ENCODE measurements around the gene SAMD4A.
"Not testable (repeated sequence)": the region's sequence is repeated elsewhere in the genome, so short reads cannot be mapped to it uniquely, and the experiment has no call there.

The SAMD4A gene

GRCh38 chr14:54785778-54786770 is 219.1 kb downstream of the SAMD4A start:
- no peak for DNase-seq

GRCh38 chr14:54786838-54787237 is 219.9 kb downstream of the SAMD4A start:
- no peak for DNase-seq

DNA sequence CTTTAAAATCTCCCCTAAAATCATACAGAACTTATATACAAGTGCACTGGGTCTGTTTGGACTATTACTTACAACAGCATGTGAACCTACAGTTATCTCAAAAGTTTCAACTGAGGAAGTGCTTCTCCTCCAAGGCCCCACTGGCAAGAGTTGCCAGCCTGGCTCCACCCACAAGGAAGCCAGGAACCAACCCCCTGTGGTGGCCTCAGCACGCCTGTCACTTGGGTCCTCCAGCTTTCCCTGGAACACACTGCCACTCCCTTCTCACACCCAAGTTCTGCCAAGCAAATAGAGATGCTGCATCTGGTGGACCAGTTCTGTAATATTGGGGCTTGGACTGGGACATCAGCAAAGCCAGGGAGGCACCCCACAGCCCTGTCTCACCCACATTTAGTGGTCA is 220.3 kb downstream of the SAMD4A start:
- no peak for DNase-seq

DNA sequence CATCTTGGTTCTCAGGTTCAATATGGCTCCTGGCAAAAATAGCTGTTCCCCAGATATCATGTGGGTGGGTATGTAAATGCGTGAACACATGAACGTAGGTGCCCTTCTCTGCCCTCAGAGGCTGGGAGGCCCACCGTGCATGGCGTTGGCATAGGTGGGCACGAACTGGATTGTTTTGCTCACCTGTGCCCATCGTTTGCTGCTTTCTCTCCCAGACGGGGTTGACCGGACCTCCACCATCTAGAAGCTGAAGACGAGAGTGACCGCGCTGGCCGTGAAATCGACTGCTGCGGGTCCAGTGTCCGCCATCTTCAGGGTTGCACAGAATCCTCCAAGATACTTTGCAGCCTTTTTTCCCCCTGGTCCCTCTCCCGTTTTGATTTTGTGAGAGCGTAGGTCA is 221.8 kb downstream of the SAMD4A start:
- no peak for DNase-seq

GRCh38 chr14:54789166-54789565 is 222.2 kb downstream of the SAMD4A start:
- DNase-seq, result no peak

DNA sequence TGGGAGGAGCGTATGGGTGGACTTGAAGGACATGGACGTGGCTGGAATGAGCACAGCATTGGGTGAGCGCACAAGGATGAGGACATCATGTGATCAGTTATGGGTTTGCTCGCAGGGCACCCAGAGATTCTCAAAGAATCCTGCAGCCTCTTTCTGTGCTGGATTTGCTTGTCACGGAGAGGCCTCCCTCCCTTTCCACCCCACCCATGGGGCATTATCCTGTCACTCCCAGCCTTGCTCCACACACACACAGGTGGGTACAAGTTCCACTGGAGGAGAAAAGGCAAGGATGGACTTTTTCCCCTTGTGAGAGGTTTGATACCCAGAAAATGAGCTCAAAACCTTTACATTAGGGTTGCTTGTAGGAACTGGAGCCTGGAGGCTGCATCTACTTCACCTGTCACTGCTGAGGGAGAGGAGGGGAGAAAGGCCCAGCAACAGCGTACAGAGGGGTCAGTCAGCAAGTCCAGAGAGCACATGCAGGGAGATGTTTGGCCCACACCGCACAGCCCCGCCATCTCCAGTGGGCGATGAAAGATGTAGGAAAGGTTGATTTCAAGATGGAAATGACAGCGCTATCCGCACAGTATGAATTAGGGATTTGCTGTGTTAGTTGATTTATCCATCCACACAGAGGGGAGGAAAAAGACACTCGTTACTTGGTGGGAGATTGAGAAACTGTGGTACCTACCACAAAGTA is 223.0 kb downstream of the SAMD4A start:
- no peak for DNase-seq

DNA sequence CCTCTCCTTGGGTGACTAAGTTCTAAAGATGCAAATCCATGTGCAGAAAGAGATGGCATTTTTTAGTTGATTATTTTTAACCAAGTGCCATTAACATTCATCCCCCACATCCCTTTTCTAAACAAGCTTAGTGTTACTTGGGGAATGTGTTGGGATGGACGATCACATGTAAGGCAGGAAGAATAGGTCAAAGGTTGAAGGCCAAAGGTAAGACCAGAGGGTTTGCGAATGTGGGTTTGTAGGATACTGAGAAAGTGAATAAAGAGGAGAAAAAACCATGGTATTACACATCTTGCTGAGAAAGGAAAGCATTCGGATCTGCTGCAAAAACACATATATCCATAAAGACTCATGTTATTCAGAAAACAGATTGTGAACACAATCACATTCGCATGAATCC is 224.1 kb downstream of the SAMD4A start:
- no peak for DNase-seq

DNA sequence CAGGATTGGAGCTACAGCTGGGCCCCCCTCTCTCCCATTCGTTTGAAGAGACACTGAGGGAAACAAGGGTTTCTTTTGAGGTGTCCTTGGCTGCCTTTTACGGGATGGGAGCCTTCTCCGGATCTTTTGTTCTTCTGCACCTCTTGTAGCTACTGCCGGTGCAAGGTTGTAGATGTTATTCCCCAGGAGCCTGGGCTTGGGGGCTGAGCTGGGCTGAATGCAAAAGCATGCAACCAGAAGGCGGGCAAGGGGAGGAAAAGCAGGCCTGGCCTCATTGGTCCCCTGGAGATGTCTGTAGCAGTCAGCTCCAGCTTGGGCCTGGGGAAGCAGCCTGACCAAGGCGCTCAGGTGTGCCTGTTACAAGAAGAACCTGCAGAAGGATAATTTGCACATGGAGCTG is 225.4 kb downstream of the SAMD4A start:
- no peak for DNase-seq

GRCh38 chr14:54794159-54794558 is 227.2 kb downstream of the SAMD4A start:
- DNase-seq, result no peak

DNA sequence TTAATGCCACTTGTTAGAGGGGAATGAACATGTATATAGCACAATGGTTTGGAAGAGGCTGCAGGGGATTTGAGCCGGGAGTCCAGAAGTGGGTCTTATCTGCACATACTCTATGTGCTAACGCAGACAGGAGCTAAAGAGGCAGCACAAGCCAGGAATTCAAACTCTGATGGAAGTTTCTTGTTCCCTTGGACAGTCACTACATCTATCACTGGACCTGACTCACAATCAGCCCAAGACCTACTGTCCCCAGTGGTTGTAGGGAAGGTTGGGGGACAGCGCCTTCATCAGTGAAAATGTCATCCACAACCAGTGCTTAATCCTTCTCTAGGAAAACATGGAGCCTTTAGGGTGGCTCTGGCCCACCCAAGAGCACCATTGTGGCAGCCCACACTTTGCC is 227.9 kb downstream of the SAMD4A start:
- no peak for DNase-seq

DNA sequence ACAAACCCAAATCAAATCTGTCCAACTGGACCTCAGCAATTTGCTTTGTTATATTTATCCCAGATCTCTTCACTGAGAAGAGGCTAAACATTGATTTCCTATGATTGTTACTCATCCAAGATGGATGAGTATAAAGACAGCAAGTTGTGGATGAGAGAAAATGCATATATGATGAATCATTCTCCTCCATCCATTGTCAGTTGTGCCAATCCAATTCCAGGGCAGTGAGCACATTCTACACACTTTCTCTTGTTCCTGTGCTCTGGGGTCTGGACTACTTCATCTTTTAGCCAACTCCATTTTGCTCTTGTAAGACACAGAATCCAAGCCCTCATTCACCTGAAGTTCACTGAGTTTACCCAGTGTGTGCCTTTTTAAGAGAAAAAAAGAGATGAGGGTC is 230.0 kb downstream of the SAMD4A start:
- no peak for DNase-seq

DNA sequence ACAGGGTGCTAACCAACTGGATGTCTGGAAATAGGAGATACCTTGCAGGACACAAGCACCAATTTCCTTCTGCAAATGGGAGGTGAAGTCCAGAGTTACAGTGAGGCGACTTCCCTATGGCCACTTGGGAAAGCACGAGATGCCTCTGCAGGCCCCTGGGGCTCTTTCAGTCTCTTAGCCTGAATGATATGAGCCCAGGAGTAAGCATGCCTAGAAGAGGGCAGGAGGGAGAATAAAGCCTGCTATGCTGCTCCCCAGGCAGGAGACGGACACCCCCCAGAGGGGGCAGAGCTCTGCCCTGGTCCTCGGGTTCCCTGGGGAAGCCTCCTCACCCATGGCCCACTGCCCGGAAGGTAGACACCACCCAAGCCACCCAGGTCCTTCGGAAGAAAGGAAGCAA is 230.6 kb downstream of the SAMD4A start:
- DNase-seq, result no peak

- DNase-seq, result no peak
These were observed 231.1 kb downstream of the SAMD4A start for GRCh38 chr14:54797986-54798385.

DNA sequence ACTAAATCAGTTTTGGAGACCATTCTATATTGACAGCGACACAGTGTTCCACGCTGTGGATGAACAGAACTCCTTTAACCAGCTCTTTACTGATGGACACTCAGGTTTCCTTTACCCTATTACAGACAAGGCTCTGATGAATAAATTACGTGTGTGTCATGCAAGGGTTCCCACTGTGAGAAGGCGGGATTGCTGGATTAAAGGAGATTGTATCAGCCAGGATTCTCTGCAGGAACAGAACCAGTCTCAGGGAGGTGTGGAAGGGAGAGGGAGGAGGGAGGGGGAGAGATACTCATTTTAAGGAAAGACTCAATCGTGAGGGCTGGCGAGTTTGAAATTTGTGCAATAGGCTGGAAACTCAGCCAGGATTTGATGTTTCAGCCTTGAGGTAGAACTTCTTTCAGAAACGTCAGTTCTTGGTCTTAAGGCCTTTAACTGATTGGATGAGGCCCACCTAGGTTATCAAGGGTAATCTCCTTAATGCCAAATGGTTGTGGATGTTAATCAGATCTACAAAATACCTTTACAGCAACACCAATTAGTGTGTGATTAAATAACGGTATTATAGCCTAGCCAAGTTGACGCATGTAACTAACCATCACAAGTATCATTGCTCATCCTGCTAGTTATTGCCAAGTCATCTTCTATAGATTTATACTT is 231.7 kb downstream of the SAMD4A start:
- DNase-seq, result no peak

- DNase-seq, result not testable (repeated sequence)
These were observed 234.6 kb downstream of the SAMD4A start for GRCh38 chr14:54801482-54801881.

- no peak for DNase-seq
These were observed 236.5 kb downstream of the SAMD4A start for GRCh38 chr14:54803396-54803795.

DNA sequence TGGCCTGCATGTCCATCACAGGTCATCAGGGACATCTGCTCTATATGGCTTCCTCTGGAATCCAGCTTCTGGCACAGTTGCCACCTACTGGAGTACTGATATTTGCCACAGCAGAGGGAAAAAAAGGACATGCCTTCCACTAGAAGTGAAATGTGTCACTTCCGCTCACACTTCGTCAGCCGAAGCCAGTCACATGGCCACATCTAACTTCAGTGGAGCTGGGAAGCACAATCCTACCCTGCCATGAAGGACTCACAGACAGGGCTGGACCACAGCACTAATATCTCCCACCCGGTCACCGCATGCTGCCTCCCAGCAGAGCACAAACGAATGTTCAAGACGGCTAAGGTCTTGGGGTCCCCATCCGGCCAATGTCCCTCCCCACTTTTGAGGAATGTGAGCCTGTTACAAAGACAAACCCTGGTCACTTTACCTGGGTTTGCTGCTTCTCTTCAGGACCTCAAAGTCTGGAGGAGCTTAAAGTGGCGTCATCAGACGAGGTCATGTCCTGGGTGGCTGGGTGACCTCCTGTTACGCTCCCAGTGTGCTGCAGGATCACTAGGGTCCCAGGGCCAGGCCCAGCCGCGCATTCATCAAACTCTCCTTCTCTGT is 237.1 kb downstream of the SAMD4A start:
- DNase-seq, result no peak

DNA sequence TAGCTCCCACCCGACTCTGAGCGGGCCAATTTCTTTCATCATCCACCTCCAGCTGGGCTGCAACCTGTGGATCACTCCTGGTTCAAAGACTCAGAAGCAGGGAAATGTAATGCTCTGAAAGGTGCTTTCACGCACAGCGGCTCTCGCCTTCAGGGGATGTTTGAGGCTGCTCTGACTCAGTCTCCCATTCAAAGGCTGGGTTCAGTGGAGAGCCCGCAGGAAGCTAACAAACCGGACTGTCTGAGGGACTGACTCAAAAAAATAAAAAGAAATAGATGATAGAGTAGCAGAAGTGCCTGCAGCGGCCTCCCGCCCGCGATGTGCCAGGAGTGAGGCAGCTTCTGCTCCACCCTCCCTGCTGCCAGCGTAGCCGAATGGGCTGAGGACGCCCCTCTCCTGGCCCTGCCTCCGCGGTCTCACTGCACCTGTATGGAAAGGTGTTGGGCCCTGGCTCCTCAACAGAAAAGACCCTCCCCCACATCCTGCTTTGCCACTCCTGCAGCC is 237.7 kb downstream of the SAMD4A start:
- no peak for DNase-seq

DNA sequence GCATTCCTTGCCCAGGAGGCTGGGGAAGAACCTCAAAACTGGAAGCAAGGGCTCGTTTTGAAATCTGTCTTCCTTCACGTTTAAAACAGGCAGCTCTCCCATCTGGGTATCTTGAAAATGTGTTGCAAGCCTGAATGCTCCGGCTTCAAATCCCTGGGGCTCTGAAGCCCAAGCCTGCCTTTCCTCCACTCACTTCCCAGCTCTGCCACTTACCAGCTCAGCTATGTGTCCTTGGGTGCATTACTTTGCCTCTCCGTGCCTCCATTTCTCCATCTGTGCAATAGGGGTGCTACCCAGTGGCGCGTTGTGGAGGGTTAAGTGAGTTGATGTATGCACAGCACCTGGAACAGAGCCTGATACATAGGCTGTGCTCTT is 238.1 kb downstream of the SAMD4A start:
- no peak for DNase-seq

DNA sequence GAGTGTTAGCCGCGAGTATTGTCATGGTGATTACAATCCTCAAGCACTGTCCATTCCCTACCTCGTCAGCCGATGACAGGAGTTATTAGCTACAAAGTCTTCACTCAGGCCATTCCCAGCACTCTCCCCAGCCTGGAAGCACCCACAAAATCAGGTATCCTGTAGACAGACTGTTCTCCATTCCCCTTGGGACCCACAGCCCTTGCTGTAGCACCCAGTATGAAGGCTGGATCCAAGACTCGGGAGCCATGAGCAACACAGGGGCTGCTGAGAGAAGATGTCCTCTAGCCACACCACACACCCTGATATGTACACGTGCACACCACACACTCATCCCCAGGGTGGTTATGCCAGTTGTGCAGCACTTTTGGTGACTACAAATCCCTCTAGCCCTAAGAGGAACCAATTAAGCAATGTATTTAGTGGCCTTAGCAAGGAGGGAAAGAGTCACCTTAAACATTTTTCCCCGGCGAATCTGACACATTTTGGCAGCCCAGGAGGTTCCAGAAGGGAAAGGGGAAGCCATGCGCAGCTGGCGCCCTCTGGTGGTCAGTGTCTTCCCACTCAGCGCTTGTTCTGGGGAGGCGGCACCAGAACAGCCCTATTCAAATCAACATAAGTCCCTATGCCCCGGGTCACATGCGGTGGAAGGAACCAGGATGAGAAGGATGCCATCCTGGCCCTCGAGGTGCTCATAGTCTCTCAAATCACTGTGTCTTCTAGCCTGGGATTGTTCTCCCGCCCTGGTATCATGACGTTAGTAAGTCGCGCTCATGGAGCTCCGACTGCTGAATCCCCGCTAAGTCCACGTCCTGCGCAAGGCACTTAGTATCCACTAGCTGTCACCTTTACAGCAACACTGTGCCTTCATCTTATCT is 238.8 kb downstream of the SAMD4A start:
- DNase-seq, result peak; percentile 72

- DNase-seq, result no peak
These were observed 239.7 kb downstream of the SAMD4A start for GRCh38 chr14:54806616-54807015.

- DNase-seq, result no peak
These were observed 240.5 kb downstream of the SAMD4A start for GRCh38 chr14:54807428-54807827.
